Hematopoietic multipotent progenitor cell treated with erythropoietin and hydrocortisone succinate and interleukin-3 and kit ligand, for 4 days (in vitro differentiated cells): Measurements from ENCODE around the gene CSE1L.
"Not testable (repeated sequence)": the region's sequence is repeated elsewhere in the genome, so short reads cannot be mapped to it uniquely, and the experiment has no call there.

Experiments used
- DNase-seq: peaks from one replicate; pipeline ENCODE4 v3.0.0-alpha.2; 2015

Gene CSE1L

DNA sequence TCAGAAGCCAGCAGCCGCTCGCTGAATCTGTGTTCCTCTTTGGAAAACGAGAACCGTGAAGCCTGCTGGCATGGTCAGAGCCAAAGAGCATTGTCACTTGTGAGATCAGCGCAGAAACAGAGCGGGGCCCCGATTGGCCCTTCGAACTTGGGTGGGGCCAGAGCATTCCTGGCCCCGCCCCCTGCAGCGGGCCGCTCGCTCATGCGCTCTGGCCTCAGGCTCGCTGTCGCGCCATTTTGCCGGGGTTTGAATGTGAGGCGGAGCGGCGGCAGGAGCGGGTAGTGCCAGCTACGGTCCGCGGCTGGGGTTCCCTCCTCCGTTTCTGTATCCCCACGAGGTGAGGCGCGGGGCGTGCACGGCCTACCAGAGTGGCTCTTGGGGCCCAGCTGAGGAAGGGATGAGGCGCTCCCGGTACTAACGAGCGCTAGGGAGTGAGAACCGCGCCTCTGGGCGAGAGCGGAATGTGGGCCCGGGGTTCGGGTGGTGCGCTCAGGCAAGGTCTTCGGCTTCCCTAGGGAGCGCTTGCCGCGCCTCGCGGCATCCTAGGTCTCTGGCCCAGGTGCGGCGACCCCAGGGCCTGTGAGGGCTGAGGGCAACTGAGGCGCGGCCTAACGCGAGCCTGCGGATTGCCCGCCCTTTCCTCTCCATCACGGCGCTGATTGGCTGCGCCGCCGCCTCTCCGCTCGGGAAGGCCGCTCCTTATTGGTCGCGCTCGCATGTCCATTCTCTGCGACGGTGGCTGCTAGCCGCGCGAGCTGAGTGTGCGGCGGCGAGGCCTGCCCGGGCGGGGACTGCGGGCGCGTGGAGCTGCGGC lies at the start of gene CSE1L:
Gene CSE1L (plus strand): TSS at position 226 of the 814 bp plus-strand sequence. CDS start 12,152 bp downstream, outside the sequence.
- peak; percentile 98 for DNase-seq

- DNase-seq = no peak
Observed at GRCh38 chr20:48999890-49000870, 45.9 kb upstream of the CSE1L start.

DNA sequence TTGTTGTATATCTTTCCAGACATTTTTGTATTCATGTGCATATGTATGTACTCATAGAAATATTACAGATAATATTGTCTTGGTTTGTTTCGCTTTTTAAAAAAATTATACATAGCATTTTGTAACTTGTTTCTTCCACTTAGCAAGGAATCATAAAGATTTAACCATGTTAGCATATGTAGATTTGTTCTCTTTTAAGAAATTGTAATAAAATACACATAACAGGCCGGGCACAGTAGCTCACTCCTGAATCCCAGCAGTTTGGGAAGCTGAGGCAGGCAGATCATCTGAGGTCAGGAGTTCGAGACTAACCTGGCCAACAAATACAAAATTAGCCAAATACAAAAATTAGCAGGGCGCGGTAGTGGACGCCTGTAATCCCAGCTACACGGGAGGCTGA lies 44.4 kb upstream of the CSE1L start:
- DNase-seq = no peak

GRCh38 chr20:49006446-49006980 lies 39.6 kb upstream of the CSE1L start:
- DNase-seq = no peak

DNA sequence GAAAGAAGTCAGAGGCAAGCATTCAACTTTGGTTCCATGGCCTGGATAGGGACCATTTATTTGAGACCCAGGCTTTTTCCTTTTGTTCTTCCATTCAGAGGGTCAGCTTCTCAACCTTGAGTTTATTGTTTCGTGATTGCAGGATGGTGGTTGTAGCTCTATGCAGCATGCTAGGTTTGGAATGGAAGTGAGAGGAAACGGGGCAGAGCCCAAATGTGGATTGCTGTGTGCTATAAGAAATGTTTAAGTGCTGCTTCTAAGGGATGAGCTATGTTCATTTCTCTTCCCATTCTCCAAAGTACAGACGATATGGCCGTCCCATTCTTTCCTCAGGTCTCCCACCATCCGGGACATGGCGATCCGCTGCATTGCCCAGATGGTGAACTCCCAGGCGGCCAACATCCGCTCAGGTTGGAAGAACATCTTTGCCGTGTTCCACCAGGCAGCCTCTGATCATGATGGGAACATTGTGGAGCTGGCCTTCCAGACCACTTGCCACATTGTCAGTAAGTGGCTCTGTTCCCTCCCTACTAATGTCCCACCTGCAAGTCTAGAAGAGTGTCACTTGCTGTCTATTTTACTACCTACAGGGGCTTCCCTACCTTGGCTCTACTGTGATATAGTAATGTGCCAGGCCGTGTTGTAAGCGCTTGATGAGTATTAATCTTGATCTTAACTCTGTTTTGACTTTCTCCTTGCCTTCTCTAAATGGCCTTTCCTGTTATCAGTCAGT lies 36.0 kb upstream of the CSE1L start:
- no peak for DNase-seq

- no peak for DNase-seq
Observed at GRCh38 chr20:49024220-49024619, 21.9 kb upstream of the CSE1L start.

GRCh38 chr20:49028177-49028576 lies 17.9 kb upstream of the CSE1L start:
- DNase-seq = not testable (repeated sequence)

- DNase-seq = peak; percentile 69
Observed at GRCh38 chr20:49028684-49029083, 17.4 kb upstream of the CSE1L start.

- DNase-seq = no peak
Observed at GRCh38 chr20:49029203-49029602, 16.9 kb upstream of the CSE1L start.

- no peak for DNase-seq
Observed at GRCh38 chr20:49030954-49031619, 15.0 kb upstream of the CSE1L start.

DNA sequence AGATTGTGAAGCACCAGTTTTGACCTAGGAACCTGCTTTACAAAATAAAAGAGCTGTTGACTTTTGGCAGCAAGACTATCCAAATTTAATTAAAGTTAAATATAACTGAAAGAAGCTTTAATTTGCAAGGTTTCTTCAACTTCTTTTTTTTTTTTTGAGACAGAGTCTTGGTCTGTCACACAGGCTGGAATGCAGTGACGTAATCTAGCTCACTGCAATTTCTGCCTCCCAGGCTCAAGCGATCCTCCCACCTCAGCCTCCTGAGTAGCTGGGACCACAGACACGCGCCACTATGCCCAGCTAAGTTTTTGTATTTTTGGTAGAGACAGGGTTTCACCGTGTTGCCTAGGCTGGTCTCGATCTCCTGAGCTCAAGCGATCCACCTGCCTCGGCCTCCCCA lies 13.7 kb upstream of the CSE1L start:
- no peak for DNase-seq

DNA sequence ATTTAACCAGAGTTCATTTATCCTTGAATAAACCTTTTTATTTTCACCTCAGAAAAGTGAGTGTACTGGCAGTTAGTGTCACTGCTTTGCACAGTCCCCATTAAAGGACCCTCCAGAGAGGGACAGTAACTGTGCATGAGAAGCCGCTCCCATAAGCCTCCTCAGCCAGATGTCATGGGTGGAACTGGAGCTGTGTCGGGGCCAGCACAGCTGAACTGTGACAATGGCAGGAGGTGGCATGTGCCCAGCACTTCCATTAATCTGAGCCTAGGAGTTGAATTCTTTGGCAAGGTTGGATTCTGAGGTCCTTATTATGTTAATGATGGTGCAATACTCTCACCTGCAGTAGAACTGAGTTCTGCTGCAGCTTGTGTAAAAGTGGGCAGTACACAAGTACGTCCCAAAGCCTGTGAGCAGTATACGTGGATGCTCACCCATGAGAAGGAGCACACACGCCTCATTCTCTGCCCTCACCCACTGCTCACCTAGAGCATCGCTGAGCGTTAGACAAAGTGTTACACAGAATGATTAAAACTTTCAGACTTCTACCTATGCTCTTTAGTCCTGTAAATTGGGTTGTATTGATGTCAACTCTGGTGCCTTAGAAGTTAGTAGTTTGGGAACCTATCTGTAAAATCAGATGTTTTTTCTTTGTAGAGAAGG lies 11.9 kb upstream of the CSE1L start:
- no peak for DNase-seq

DNA sequence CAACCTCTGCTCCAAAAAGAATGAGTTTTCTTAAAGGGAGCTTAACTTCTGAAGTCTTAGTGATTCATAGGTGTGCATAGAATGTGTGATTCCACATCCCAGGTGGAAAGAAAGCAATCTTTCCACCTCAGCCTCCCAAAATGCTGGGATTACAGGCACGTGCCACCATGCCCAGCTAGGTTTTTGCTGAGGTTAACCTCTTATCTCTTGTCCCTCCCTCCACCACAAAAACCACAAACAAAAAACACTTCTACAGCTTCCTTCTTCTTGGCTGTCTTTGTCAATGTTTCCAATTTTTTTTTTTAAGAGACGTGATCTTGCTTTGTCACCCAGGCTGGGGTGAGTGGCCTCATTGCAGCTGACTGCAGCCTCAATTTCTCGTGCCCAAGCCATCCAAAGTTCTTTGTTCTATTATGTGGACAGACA lies 8.1 kb upstream of the CSE1L start:
- DNase-seq = peak; percentile 95

GRCh38 chr20:49039854-49040253 lies 6.3 kb upstream of the CSE1L start:
- DNase-seq = no peak

- no peak for DNase-seq
Observed at GRCh38 chr20:49043000-49043399, 3.1 kb upstream of the CSE1L start.

DNA sequence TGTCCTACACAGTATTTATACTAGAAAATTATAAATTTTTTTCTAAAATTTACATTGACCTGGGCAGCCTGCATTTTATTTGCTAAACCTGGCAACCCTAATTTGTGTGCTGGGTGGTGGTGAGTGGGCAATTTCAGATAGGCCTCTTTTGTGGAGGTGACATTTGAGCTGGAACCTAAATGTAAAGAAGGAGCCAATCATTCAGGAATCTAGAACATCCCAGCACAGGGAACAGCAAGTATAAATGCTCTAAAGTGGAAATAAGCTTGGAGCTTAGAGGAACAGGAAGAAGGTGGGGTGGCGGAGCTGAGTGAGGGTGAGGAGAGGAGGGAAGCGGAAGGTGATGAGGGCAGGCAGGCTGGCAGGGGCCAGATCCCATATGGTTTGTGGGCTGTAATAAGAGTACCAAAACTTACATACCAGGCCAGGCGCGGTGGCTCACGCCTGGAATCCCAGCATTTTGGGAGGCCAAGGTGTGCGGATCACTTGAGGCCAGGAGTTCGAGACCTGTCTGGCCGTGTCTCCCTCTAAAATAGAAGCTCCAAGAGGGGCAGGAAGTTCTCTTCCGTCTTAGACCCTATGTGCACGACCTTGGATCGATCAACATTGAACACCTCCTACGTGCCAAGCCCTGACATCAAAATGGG lies 549 bp upstream of the CSE1L start:
- peak; percentile 41 for DNase-seq

- peak; percentile 26 for DNase-seq
Observed at GRCh38 chr20:49052334-49052733, 6.2 kb downstream of the CSE1L start.

GRCh38 chr20:49054056-49054643 lies 8.0 kb downstream of the CSE1L start:
- peak; percentile 75 for DNase-seq

- DNase-seq = no peak
Observed at GRCh38 chr20:49063279-49063678, 17.2 kb downstream of the CSE1L start.

DNA sequence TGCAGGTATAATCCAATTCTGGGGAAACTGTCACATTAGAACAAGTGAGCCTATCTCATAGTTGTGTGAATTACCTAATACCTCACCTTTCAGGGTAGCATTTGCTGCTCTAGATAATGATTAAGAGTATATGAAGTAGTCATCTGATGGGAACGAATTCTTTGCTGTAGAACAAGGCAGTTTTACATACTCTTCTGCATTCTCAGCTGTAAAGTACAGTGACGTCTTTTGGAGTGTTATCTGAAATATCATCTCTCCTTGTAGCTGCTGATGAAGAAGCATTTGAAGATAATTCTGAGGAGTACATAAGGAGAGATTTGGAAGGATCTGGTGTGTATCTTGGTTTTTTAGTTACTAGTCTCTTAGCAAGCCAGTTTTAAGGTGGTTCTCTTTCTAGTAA lies 28.4 kb downstream of the CSE1L start:
- no peak for DNase-seq

GRCh38 chr20:49078310-49078709 lies 32.2 kb downstream of the CSE1L start:
- no peak for DNase-seq
